Bronchial epithelial cell (primary cell): ENCODE results near the gene PPIL1. TPM values are rescaled to one million over a fixed set of nuclear protein-coding genes. Genes with fewer than 3 reads are reported as not detected.

Experiments used
- DNase-seq: peaks from one replicate; pipeline ENCODE4 v3.0.0-alpha.2; 2010; ENCODE audit warnings: low read depth
- FAIRE-seq: peaks from 2 replicates; lab custom pipeline; 2011; peaks lifted over from hg19 to GRCh38; lab: Jason Lieb, UNC
- H3K27me3 ChIP-seq: 2 replicates; pipeline ENCODE4 v1.5.1; 2011; ENCODE audit warnings: low read length; ENCODE audit not compliant: control insufficient read depth, insufficient read depth
- H3K36me3 ChIP-seq: 2 replicates; pipeline ENCODE4 v1.5.1; 2011; ENCODE audit warnings: low read length; ENCODE audit not compliant: control insufficient read depth, insufficient read depth
- H3K4me3 ChIP-seq: 2 replicates; pipeline ENCODE4 v1.5.1; 2011; ENCODE audit warnings: mild to moderate bottlenecking, low read depth, low read length, control low read depth
- total RNA-seq: library from RNA; depleted of rRNA; stranded (reverse); fragments of >200 nt; gene quantifications from 2 replicates; pipeline ENCODE4 v1.2.1, GENCODE V29; 2014
- TF ChIP-seq, protein P1 (sequence below): IDR thresholded peaks from 2 replicates; pipeline ENCODE4 v1.5.1; 2011; ENCODE audit warnings: mild to moderate bottlenecking, moderate library complexity, low read length, control low read depth, inconsistent platforms; ENCODE audit not compliant: insufficient read depth, severe bottlenecking

Gene PPIL1
- total RNA-seq, 1 donor from 2014 or later, result 34.8 TPM

DNA sequence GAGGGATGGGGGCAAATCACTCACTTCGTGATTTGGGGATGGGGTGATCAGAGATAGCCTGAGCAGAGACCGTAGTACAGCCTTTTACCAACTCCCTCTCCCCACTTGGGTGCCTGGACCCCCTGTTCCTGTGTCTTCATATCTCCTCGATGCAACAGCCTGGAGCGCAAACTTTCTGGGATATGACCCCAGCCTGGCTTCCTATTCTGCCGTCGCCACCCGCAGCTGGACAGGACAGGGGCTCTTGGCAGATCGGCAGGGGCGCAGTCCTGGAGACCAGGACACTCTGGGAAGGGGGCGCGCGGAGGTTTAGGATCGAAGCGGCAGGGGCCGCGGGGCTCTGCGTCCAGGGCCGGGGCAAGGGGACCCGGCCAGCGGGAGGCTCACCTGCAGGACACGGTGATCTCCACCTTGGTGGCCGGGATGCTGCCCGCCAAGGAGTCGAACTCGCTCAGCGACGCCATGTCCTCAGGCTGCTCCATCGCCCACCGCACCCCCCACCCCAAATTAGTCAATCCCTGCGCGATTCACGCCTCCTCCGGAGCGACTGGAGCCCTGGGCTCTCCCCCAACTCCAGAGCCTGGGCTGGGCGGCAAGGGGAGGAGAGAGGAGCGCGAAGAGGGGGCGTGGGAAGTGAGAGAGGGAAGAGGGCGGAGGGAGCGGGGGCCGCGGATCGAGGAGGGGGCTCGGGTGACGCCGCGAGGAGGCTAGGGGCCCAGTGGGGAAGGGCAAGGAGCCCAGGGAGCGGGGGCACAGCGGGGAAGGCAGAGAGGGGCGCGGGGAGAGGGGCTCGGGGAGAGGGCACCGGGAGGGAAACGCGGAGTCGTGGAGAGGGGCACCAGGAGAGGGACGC lies 35.5 kb downstream of the PPIL1 start, which contains the start of gene CPNE5:
CPNE5 (minus strand) TSS at position 549 of the 853 bp plus-strand sequence; CDS start at position 482, 67 bp downstream.
- H3K36me3 ChIP-seq, result no peaks in the 10 kb centered on the region
- H3K27me3 ChIP-seq, result peaks cover 24% of the 10 kb centered on the region
- TF ChIP-seq, protein P1, sequence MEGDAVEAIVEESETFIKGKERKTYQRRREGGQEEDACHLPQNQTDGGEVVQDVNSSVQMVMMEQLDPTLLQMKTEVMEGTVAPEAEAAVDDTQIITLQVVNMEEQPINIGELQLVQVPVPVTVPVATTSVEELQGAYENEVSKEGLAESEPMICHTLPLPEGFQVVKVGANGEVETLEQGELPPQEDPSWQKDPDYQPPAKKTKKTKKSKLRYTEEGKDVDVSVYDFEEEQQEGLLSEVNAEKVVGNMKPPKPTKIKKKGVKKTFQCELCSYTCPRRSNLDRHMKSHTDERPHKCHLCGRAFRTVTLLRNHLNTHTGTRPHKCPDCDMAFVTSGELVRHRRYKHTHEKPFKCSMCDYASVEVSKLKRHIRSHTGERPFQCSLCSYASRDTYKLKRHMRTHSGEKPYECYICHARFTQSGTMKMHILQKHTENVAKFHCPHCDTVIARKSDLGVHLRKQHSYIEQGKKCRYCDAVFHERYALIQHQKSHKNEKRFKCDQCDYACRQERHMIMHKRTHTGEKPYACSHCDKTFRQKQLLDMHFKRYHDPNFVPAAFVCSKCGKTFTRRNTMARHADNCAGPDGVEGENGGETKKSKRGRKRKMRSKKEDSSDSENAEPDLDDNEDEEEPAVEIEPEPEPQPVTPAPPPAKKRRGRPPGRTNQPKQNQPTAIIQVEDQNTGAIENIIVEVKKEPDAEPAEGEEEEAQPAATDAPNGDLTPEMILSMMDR, result no peak
- FAIRE-seq (no peak), DNase-seq (no peak)
- H3K4me3 ChIP-seq, result peak within 1 kb of the TSS; percentile 28

DNA sequence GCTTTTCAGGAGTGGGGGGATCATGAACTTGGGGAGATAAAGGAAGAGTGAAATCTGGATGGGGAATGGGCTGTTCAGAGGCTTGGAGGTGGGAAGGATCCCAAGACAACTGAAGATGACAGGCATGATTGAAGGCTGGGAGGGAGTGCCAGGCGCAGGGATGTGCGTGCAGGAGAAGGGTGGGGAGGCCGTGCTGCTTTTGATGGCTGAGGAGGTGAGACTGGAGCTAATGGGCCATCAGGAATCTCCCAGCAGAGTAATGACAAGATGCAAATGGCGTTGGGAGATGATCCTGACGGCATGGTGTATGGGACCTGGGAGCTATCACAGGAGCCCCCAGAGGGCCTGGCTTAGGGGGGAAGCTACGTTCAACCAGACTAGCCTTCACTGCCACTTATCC lies 36.9 kb downstream of the PPIL1 start:
- Histone ChIP-seq H3K27me3 (peaks cover 24% of the 10 kb centered on the region), H3K36me3 (no peaks in the 10 kb centered on the region), H3K4me3 (no peak overlapping the region)
- FAIRE-seq (no peak), DNase-seq (no peak)
- TF ChIP-seq, protein P1, result no peak

DNA sequence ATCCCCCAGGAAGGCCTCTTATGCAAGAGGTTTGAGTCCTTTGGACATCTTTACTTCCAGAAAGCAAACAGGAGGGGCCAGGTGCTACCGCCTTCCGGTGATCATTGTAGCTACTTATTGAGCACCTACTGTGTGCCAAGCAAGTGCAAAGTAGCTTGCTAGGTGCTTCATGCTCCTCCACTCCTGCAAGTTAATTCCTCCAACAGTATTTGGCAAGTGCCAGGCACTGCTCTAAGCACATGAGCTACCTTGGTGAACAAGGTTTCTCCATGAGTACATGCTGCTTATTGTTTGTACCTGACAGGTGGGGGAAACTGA lies 37.6 kb downstream of the PPIL1 start:
- H3K36me3 ChIP-seq, result no peaks in the 10 kb centered on the region
- FAIRE-seq, result no peak
- peaks cover 24% of the 10 kb centered on the region for H3K27me3 ChIP-seq
- H3K4me3 ChIP-seq, result no peak overlapping the region
- TF ChIP-seq, protein P1, result no peak
- no peak for DNase-seq

DNA sequence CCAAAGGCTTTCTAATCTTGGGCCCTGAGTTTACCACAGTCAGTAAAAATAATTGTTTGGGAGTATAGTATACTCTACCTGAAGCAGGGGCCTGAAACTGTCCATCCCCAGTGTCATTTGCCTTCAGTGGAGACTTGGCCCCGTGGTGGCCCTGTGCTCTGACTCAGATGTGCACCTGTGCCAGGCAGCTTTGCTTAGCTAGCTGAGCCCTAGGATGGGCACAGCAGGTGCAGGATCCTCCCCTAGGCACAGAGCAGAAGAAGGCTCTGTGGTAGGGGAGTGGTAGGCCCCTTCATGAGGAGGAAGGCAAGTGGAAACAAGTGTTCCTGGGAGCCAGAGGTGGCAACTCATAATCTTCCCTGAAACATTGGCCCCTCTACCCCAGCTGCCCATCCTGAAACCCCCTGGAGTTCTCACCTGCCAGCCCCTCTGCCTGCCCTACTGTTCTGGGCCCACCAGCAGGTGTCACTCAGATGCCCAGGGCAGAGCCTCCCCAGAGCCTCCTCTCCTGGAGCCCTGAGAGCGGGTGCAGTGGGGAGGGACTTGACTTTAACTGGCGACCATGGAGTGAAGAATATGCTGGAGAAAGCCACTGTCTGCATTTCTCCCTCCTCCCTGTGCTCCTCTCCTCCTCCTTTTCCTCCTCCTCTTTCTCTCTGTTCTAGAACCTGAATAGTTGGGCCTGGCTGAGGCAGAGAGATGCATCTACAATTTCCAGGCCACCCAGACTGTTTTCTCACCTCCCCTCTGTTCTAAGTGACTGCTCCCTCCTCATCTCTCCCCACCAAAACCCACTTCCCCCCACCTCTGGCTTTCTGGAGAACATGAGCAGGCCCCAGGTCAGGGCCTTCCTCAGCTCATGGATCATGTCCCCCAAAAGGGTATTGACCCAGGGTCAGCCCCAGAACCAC lies 38.2 kb downstream of the PPIL1 start:
- Histone ChIP-seq H3K36me3 (no peaks in the 10 kb centered on the region), H3K27me3 (peaks cover 24% of the 10 kb centered on the region), H3K4me3 (no peak overlapping the region)
- TF ChIP-seq, protein P1, result no peak
- no peak for FAIRE-seq
- no peak for DNase-seq

DNA sequence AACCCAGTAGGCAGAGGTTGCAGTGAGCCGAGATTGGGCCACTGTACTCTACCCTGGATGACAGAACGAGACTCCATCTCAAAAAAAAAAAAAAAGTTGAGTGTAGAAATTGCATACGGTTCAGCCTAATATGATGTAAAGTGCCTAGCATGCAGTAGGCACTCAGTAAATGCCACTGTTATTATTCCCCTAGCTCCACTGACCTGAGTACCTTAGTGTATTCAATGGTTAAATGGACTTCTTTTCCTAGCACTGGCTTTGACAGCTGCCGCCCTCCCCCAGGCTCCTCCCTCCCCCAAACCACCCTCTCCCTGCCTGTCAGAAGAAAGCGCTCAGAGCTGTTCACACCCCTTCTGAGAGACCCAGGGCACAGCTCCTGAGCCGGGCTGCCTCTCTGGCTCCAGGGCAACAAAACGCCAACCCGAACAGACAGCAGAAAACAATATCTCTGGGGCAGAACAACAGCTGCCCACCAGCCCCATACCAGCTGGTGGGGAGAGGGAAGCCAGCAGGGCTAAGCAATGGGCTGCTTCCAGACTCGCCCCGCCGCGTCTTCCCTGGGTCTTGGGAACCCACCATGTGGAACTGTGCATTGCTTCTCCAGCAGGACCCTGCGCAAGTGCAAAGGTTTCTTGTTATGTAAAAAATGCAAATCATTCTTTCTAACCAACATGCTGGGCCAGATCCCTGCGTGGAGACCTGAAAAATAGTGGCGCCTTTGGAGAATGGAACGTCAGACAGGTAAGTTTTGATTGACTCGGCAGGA lies 39.8 kb downstream of the PPIL1 start:
- DNase-seq (no peak), FAIRE-seq (no peak)
- Histone ChIP-seq H3K36me3 (no peaks in the 10 kb centered on the region), H3K4me3 (no peak overlapping the region), H3K27me3 (peaks cover 18% of the 10 kb centered on the region)
- TF ChIP-seq, protein P1, result no peak
